Head of caudate nucleus (tissue), 42 donors: ENCODE data around the gene TNS2.

Experiments
- DNase-seq, 42 donors: peaks; one replicate each; pipeline versions ENCODE4 v3.0.0 to v3.0.0-alpha.2; 2020 to 2021; ENCODE audit warnings: mixed read lengths in 7 of 42
- intact Hi-C: fragments of 100-400 bp; cut with DNase I; formaldehyde crosslinking; loops from one replicate; pipeline ENCODE4 v1.15.0; 2022

Gene TNS2

DNA sequence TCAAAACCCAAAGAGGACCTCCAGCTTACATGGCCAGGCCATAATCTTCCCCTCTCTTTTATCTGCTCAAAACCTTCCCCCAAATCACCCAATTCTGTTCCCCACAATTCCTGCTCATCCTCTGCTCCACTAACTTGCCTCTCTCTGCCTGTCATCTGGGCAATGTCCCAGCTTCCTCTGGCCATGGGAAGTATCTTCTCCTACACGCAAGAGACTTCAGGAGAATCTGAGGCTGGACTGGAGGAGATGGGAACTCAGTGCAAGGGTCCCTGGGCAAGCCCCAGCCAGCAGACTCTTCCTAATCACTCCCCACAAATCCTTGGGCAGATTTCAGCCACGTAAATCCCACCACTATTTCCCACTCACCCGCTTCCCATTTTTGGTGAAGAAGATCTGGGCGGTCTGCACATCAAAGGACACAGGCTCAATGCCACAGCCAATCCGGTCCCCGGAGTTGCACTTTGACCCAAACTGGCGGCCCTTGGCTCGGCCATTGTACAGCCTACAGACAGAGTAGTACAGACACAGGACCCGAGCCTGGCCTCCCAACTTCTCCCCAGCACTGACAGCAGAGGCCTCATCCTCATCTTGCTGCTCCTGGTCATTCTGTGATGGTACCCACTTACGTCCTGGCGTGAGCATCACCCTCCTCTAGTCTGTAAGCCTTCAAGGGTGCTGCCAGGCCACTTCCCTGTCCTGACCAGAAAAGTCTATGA is 24.6 kb downstream of the TNS2 start:
- intact Hi-C loops, result no loop called here

DNA sequence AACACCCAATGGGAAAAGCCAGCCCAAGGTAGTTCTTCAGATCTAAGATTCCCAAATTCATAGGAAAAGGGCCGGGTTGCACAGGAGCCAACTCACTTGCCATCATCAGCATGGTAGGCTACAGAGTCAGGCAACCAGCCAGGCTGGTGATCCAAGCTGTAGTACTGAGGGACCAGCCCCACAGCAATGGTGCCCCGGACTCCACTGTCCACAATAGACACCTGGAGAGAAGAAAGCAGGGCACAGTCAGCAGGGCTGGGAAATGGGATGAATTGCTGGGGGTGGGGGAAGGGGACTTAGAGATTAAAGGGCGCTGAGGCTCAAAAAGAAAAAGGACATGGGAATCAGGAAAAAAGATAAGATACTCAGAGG is 25.1 kb downstream of the TNS2 start:
- DNase-seq, result no peak
- intact Hi-C loops, result no loop called here

More for the DNA sequence above, 24.6 kb downstream of the TNS2 start:
- DNase-seq, result no peak

DNA sequence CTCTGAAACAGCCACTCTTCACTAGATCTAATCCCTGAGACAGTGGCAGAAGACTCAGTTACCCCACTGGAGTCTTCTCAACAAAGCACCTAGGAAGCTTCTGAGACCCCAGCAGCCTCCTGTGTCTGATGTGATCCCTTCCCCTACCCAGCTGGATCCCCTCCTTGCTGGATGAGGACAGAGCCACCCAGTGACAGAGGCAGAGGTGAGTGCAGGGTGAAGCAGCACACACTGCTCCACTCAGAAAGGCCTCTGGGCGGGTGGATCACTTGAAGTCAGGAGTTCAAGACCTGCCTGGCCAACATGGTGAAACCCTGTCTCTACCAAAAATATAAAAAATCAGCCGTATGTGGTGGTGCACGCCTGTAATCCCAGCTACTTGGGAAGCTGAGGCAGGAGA is 26.6 kb downstream of the TNS2 start:
- DNase-seq, result no peak
- intact Hi-C loops, result no loop called here

DNA sequence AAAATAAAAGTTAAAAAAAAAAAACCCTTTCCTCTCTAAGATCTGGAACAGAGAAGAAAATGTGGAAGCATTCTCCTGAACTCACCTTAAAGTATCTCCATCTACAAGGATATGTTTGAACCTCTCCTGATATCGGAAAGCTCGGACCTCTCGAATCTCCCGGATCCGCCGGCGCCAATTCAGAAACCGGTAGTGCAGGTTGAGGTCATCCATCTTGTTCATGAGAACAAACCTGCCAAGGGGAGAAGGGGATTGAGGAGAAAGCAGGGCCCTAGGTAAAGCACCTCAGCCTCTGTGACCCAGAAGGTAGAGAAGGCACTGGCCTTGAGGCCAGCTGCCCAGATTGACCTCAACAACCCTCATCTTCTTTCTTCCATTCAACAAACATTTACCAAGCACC is 27.2 kb downstream of the TNS2 start:
- intact Hi-C loops, result no loop called here

DNA sequence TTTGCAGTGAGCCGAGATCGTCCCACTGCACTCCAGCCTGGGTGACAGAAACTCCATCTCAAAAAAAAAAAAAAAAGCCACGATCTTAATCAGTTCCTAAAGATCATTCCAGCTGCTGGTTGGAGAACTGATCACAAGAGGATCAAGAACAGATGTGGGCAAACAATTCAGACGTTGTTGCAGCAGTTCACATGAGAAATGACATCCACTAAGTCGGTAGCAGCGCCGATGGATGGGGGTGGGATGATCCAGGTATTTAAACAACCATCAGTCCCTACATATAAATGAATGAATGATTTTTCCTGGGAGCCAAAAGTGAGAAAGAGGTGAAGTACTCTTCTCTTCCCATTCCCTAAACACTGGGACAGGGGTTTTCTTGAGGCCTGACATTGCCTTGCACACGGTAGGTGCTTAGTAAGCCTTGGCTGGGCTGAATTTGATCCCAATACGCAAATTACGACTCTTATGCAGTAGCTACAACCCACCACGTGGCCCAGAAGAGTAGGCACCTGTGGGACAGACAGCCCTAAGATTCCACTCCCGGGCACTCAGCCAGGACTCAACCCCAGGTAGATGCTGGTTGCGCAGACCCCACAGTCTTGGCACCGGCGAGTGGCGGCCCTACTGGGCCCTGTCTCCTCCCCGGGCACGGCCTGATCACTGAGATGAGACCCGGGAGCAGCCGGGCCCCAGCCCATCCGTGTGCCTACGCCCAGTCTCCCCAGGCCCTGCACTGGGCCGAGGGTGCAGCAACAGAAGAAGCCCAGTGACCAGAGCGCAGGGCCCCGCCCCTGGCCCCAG is 28.8 kb downstream of the TNS2 start:
- DNase-seq, result peak in 17 of 42 donors; percentile 28 to 71 (median 43)
- intact Hi-C loops, result no loop called here

More for the DNA sequence above, 27.2 kb downstream of the TNS2 start:
- DNase-seq, result no peak

DNA sequence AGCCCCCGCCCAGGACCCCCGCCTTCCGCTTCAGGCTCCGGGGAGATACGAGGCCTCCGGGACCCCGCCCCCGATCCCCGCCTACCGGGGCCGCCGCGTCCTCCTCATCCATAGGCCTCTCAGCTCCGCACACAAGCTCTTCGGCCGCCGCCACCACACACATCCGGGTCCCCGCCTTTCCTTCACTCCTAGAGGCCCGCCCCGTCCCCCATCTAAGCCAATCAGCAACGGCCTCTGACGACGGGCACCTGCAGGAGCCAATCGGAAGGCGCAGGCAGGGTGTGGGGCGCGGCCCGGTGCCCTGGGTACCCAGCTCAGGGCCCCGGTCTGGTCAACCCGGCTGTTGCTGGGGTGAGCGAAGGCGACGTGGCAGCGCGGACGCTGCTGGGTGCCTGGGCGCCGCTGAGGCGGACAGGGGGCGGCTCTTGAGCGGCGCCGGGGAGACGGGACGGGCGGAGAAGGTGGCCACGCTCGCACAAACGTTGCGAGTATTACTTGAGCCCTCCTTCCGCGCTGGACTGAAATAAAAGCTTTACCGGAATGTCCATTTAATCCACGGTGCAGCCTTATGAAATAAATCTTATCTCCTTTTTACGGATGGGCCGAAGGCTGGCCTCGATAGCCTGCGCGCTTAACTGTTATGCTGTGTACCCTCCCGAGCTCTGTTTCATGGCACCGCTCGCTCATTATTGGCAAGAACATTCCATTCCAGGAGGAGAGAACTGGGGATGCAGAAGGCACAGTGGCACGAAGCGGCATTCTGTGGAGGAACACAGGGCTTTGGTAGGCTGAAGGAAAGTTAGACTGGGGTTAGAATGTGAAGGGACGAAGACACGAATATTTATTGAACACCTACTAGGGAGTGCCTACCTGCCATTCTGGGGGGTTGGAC is 29.6 kb downstream of the TNS2 start, which contains the start of gene SPRYD3:
Gene SPRYD3, minus strand, starts transcription at position 165 of the 892 bp plus-strand sequence. Its CDS starts 57 bp downstream, at position 108.
- intact Hi-C loops, result no loop called here
- DNase-seq, result peak; percentile 95 to 99 (median 98)

DNA sequence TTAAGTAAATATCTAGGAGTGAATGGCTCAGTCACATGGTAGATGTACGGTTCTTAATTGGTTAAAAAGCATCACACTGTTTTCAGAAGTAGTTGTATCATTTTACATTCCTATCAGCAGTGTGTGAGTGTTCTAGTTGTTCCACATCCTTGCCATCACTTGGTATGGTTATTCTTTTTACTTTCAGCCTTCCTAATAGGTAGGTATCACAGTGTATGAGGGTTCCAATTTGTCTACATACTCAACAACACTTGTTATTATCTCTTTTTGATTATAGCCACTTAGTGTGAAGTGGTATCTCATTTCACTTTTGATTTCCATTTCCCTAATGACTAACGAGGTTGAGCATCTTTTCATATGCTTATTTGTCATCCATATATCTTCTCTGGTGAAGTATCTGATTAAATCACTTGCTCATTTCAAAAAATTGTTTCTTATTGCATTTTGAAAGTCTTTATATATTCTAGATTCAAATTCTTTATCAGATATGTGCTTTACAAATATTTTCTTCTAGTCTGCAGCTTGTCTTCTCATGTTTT is 32.8 kb downstream of the TNS2 start:
- no peak for DNase-seq
- intact Hi-C loops, result no loop called here

DNA sequence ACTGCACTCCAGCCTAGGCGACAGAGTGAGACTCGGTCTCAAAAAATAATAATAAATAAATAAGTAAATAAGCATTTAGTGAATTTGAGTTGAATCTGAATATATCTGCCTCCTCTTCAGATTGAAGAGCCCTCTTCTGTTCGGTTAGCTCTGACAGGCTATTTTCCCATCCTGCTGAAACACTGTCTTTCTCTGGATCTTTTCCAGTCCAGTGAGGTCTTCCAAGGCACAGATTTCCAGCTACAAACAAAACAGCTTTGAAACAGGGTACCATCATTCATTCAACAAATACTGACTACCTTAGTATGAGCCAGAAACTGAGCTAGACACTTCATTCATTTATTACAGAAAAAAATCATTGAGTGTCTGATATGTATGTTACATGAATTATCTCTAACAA is 36.5 kb downstream of the TNS2 start:
- intact Hi-C loops, result no loop called here

DNA sequence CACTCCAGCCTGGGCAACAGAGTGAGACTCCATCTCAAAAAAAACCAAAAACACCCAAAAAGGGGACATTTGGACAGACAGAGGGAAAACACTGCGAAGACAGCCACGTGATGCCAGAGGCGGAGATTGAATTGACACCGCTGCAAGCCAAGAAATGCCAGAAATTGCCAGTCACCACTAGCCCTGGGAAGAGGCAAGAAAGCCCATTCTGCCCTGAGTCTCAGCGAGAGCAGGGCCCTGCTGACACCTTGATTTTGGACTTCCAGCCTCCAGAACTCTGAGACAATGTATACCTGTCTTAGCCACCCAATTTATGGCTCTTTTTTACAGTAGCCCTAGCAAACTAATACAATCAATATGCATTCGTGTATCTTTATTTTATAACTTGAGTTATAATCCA is 40.2 kb downstream of the TNS2 start:
- intact Hi-C loops, result no loop called here
- peak in 1 of 42 donors; percentile 27 for DNase-seq

More for the DNA sequence above, 36.5 kb downstream of the TNS2 start:
- DNase-seq, result no peak

DNA sequence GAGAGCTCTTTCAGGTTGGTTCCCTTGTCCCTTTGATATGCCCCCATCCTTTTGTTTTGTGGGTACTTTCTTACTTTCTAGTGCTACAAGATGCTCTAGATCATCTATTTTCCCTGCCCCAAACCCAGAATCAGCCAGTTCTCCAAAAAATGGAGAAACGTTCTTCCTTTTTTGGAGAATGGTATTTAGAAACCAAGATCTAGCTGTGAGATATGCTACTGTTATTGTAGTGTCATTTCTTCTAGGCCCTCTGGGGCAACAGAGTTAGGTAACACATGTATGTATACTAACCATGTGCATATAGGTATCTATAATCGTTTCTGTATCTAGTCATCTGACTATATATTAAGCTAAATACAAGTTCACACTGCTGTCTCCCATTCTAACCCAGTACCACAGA is 40.7 kb downstream of the TNS2 start:
- no peak for DNase-seq
- intact Hi-C loops, result no loop called here

DNA sequence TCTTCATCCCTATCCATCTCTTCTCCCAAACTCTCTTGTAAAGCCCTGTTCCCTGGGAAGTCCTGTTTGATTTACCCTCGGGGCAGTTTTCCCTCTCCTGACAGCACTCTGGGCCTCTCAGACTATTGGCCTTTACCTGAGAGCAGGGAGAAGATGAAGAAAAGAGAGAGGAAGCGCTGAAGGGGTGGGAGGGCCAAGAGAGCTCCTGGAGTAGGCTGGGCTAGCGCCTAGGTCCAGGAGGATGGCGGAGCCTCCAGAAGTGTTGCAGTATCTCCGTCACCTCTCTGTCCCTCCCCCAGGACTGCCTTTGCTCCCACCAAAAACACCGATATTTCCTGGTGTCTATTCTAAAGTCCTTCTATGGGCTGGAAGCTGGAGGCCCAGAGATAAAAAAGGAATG is 41.9 kb downstream of the TNS2 start:
- intact Hi-C loops, result no loop called here
- DNase-seq, result no peak

DNA sequence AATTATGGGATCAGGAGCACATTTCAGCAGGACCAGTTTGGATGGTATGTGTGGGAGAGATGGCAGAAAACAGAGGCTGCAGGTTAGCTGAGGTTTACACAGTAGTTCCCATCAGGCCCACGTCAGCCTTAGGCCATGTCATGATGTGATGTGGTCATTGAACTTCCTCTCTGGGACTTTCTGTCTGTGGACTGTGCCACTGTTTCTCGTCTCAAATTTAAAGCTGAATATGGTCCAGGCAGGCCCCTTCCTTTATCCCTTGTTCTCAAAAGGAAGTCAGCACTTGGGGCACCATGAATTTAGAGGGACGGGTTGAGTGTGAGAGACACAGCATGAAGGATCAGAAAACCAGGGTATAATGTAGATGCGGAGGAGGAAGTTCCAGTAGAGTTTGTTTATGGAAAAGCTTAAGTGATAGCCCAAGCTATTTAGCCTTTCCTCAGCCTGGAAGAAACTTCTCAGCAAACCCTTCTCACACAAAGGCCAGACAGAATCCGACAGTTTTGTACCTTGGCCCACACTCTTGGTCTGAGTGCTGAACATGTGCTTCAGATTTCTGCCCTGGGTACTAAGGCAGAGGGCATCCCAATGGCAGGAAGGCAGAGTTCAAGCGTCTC is 44.0 kb downstream of the TNS2 start:
- peak in 1 of 42 donors; percentile 41 for DNase-seq
- intact Hi-C loops, result no loop called here

DNA sequence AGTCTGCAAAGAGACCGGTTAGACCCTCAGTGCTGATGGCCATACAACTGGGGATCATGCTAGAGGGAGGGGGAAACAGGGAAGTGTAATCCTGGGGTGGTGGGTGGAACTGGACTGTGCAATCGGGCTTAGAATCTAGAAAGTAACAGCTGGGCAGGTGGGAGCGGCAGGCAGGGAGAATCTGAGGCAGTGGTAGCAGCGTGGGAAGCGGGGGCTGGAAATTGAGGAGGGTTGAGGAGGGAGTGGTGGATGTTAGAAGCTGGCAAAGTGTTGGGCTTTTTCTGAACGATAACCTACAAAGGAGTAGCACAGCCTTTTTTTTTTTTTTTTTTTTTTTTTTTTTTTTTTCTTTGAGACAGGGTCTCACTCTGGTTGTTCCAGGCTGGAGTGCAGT is 44.5 kb downstream of the TNS2 start:
- intact Hi-C loops, result no loop called here
- peak in 2 of 42 donors; percentile 19 to 32 for DNase-seq

DNA sequence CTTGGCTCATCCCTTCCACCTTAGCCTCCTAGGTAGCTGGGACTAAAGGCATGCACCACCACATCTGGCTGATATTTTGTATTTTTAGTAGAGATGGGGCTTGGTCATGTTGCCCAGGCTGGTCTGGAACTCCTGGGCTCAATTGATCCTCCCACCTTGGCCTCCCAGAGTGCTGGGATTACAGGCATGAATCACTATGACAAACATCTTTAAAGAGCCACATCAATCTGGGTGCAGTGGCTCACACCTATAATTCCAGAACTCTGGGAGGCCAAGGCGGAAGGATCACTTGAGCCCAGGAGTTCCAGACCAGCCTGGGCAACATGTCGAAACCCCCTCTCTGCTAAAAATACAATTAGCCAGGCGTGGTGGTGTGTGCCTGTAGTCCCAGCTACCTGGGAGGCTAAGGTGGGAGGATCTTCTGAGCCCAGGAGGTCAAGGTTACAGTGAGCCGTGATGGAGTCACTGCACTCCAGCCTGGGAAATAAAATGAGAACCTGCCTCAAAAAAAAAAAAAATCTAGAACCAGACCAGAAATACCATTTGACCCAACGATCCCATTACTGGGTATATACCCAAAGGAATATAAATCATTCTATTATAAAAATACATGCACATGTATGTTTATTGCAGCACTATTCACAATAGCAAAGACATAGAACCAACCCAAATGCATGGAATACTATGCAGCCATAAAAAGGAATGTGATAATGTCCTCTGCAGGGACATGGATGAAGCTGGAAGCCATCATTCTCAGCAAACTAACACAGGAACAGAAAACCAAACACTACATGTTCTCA is 45.1 kb downstream of the TNS2 start:
- peak in 2 of 42 donors; percentile 0 to 21 for DNase-seq
- intact Hi-C loops, result loop anchor here (5.0 kb wide), 1 partner anchor 38 kb away; no protein-coding TSS in a partner anchor

DNA sequence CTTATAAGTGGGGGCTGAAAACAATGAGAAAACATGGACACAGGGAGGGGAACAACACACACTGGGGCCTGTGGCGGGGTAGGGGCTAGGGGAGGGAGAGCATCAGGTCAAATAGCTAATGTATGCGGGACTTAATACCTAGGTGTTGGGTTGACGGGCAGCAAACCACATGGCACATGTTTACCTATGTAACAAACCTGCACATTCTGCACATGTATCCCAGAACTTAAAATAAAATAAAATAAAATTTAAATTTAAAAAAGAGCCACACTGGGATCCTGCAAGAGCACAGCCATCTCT is 45.7 kb downstream of the TNS2 start:
- intact Hi-C loops, result loop anchor here (5.0 kb wide), 1 partner anchor 38 kb away; no protein-coding TSS in a partner anchor
- DNase-seq, result peak in 1 of 42 donors; percentile 15

DNA sequence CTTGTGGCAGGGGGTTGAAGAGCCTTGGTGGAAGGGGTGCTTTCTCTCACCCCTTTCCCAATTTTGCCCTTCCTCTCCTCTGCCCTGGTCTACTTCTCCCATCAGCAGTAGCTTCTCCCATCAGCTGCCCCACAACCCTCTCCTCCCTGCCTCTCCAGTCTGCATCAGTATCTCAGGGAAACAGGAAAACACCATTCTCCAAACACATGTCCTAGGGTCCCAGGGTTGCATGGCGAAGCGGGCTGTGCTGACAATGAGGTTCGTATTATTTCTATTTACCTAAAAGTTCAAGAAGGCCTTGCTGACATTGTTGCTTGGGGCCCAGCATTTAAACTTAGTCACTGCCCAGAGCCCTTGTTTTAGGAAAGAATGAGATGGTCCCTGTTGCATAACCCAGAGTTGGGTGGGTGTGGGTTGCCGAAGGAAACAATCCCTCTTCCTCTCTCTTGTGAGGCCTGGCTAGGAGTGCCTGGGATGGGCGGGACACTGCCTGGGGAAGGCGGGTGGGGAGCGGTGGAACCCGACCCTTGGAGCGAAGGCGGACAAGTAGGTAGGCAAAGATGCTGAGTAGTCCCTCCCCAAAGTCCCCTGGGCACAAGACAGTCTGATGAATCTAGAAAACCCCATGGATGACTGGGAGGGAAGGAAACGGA is 46.4 kb downstream of the TNS2 start:
- DNase-seq, result peak in 1 of 42 donors; percentile 19
- intact Hi-C loops, result loop anchor here (5.0 kb wide), 1 partner anchor 39 kb away; no protein-coding TSS in a partner anchor

DNA sequence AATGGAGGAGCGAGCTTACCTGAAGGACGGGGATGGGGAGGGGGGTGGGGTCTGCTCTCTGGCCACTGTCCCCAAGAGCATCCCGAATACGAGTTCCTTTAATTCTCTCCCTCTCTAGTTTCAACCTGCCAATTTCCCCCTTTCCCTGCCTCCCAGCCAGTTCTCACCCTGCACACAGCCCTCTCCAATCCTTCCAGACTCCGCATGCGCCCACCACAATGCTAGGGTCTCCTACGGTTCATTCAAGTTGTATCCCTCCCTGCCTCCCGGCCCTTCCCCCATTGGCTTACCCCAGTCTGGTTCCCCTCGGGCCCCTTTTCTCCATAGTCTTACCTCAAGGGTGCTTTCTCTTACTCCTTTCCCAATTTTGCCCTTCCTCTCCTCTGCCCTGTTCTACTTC is 46.9 kb downstream of the TNS2 start:
- peak in 1 of 42 donors; percentile 27 for DNase-seq
- intact Hi-C loops, result loop anchor here (5.0 kb wide), 1 partner anchor 39 kb away; no protein-coding TSS in a partner anchor
